Measurements from ENCODE around the gene STXBP5L. TPM values are rescaled to one million over a fixed set of nuclear protein-coding genes. Genes with fewer than 3 reads are reported as not detected.

STXBP5L gene
- total and polyA plus RNA-seq, 10 of the 15 experiments (the other 5 are each of a cell fraction or from before 2014, with no cell fraction given) = under 0.01 to 0.08 (median 0.04) TPM; not detected in 6

DNA sequence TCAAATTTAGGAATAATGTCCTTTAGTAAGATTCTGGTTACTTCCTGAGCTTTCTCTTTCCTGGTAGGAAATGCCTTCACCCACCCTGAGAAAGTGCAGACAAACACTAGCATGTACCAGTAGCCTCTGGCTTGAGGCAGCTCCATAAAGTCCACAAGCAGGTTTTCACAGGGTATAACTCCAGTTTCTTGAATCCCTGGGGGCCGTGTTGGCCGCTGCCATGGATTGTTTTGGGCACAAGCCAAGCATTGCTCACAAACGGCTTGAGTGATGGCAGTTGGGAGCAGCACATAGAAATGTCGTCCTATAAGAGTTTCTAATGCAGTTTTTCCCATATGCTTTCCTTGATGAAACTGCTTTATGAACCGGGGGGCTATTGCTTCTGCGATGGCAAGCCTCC lies 164.1 kb downstream of the STXBP5L start:
- ChIA-PET RAD21 (ENCODE audit: unreplicated experiment) (no interaction called here), CTCF (no interaction called here), POLR2A (no interaction called here), SMC1A (ENCODE audit: uncharacterized antibody, unreplicated experiment) (no interaction called here)
- no peak overlapping the region for H2AFZ ChIP-seq (ENCODE audit: control insufficient read depth, low read depth, low read length)
- no peaks in the 10 kb centered on the region for H3K36me3 ChIP-seq (ENCODE audit: control insufficient read depth in 2 of 2, insufficient read depth in 2 of 2, low read length in 1 of 2)
- no peaks in the 10 kb centered on the region for H3K9me3 ChIP-seq (replicated peaks; ENCODE audit: control insufficient read depth, insufficient read depth, low read length)
- BruUV-seq (replicated peaks) = no TSS peak
- no peaks in the 10 kb centered on the region for H3K4me1 ChIP-seq (ENCODE audit: control insufficient read depth, insufficient read depth, low read length)
- H3K4me2 ChIP-seq (ENCODE audit: control insufficient read depth, insufficient read depth) = no peak overlapping the region
- H3K27me3 ChIP-seq (replicated peaks in 1 of 2; ENCODE audit: control insufficient read depth in 2 of 2, insufficient read depth in 2 of 2, low read length in 1 of 2) = no peaks in the 10 kb centered on the region
- no peaks in the 10 kb centered on the region for H4K20me1 ChIP-seq (ENCODE audit: control insufficient read depth, insufficient read depth)
- DNase-seq (ENCODE audit: low read depth, low spot score) (no peak), ATAC-seq (no peak), FAIRE-seq (no peak)
- in situ Hi-C loops (cut with MboI) (no loop called here), intact Hi-C loops (cut with micrococcal nuclease; ENCODE audit: unreplicated experiment) (no loop called here)
- no peak overlapping the region for H3K9ac ChIP-seq (ENCODE audit: control insufficient read depth, insufficient read depth, low read length)
- TF ChIP-seq SMARCA5 (IDR thresholded peaks at IDR 0.05) (no peak), JUND (IDR thresholded peaks at IDR 0.05; ENCODE audit: low read depth, low read length) (no peak), BHLHE40 (IDR thresholded peaks at IDR 0.05; ENCODE audit: borderline replicate concordance in 1 of 2, low read depth in 2 of 2, low read length in 1 of 2) (no peak), KLF5 (IDR thresholded peaks at IDR 0.05; ENCODE audit: partially characterized antibody) (no peak), STAT3 (IDR thresholded peaks at IDR 0.05; ENCODE audit: low read depth, low read length) (no peak), BRCA1 (IDR thresholded peaks at IDR 0.05; ENCODE audit: low read depth, low read length) (no peak), ZNF274 (IDR thresholded peaks at IDR 0.05; ENCODE audit: insufficient read depth, insufficient read length) (no peak), ZNF384 (IDR thresholded peaks at IDR 0.05; ENCODE audit: borderline replicate concordance, low read depth, low read length) (no peak), TBL1XR1 (IDR thresholded peaks at IDR 0.05; ENCODE audit: low read depth, low read length) (no peak), ZBTB33 (IDR thresholded peaks at IDR 0.05) (no peak), EED (IDR thresholded peaks at IDR 0.05; ENCODE audit: low read depth) (no peak)
- TF ChIP-seq, protein P1, sequence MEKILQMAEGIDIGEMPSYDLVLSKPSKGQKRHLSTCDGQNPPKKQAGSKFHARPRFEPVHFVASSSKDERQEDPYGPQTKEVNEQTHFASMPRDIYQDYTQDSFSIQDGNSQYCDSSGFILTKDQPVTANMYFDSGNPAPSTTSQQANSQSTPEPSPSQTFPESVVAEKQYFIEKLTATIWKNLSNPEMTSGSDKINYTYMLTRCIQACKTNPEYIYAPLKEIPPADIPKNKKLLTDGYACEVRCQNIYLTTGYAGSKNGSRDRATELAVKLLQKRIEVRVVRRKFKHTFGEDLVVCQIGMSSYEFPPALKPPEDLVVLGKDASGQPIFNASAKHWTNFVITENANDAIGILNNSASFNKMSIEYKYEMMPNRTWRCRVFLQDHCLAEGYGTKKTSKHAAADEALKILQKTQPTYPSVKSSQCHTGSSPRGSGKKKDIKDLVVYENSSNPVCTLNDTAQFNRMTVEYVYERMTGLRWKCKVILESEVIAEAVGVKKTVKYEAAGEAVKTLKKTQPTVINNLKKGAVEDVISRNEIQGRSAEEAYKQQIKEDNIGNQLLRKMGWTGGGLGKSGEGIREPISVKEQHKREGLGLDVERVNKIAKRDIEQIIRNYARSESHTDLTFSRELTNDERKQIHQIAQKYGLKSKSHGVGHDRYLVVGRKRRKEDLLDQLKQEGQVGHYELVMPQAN (conservative IDR thresholded peaks at IDR 0.05) = no peak
- TF ChIP-seq, protein P2, sequence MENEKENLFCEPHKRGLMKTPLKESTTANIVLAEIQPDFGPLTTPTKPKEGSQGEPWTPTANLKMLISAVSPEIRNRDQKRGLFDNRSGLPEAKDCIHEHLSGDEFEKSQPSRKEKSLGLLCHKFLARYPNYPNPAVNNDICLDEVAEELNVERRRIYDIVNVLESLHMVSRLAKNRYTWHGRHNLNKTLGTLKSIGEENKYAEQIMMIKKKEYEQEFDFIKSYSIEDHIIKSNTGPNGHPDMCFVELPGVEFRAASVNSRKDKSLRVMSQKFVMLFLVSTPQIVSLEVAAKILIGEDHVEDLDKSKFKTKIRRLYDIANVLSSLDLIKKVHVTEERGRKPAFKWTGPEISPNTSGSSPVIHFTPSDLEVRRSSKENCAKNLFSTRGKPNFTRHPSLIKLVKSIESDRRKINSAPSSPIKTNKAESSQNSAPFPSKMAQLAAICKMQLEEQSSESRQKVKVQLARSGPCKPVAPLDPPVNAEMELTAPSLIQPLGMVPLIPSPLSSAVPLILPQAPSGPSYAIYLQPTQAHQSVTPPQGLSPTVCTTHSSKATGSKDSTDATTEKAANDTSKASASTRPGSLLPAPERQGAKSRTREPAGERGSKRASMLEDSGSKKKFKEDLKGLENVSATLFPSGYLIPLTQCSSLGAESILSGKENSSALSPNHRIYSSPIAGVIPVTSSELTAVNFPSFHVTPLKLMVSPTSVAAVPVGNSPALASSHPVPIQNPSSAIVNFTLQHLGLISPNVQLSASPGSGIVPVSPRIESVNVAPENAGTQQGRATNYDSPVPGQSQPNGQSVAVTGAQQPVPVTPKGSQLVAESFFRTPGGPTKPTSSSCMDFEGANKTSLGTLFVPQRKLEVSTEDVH (IDR thresholded peaks at IDR 0.05; ENCODE audit: low read depth, partially characterized antibody) = no peak
- TF ChIP-seq, protein P3, sequence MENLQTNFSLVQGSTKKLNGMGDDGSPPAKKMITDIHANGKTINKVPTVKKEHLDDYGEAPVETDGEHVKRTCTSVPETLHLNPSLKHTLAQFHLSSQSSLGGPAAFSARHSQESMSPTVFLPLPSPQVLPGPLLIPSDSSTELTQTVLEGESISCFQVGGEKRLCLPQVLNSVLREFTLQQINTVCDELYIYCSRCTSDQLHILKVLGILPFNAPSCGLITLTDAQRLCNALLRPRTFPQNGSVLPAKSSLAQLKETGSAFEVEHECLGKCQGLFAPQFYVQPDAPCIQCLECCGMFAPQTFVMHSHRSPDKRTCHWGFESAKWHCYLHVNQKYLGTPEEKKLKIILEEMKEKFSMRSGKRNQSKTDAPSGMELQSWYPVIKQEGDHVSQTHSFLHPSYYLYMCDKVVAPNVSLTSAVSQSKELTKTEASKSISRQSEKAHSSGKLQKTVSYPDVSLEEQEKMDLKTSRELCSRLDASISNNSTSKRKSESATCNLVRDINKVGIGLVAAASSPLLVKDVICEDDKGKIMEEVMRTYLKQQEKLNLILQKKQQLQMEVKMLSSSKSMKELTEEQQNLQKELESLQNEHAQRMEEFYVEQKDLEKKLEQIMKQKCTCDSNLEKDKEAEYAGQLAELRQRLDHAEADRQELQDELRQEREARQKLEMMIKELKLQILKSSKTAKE (IDR thresholded peaks at IDR 0.05; ENCODE audit: low read depth, poor library complexity, severe bottlenecking) = no peak
- TF ChIP-seq, protein P4, sequence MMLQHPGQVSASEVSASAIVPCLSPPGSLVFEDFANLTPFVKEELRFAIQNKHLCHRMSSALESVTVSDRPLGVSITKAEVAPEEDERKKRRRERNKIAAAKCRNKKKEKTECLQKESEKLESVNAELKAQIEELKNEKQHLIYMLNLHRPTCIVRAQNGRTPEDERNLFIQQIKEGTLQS (IDR thresholded peaks at IDR 0.05; ENCODE audit: borderline replicate concordance, extremely low read depth, low read depth, low read length) = no peak
- no peak overlapping the region for H3K4me3 ChIP-seq
- H3K27ac ChIP-seq (ENCODE audit: control insufficient read depth, insufficient read depth) = no peak overlapping the region
- H3K79me2 ChIP-seq (ENCODE audit: control insufficient read depth, insufficient read depth, low read length) = no peaks in the 10 kb centered on the region
- 7% methylated on average over 6 of the region's 6 CpGs for WGBS (ENCODE audit: insufficient coverage, insufficient replicate concordance, low lambda C conversion rate, missing lambda C conversion rate)
